Breast epithelium (tissue), 3 donors: ENCODE measurements around the gene MYO1D.

ENCODE experiments used
- POLR2A ChIP-seq: fragments of 450-650 bp; IDR thresholded peaks from one replicate; pipeline ENCODE4 v1.6.1; 2016; ENCODE audit warnings: antibody characterized with exemption, mild to moderate bottlenecking, moderate library complexity
- POLR2AphosphoS5 ChIP-seq, 3 donors: sonication (generic); formaldehyde crosslinking; IDR thresholded peaks; one replicate each; pipeline ENCODE4 v1.6.1; 2017; ENCODE audit warnings: antibody characterized with exemption in 3 of 3
- TF ChIP-seq, protein P1 (sequence below), 3 donors: fragments of 450-650 bp; IDR thresholded peaks; one replicate each; pipeline ENCODE4 v1.5.1; 2016 to 2017; ENCODE audit warnings: antibody characterized with exemption in 3 of 3, mild to moderate bottlenecking in 3 of 3, moderate library complexity in 3 of 3

- no peak for TF ChIP-seq POLR2A
- TF ChIP-seq, protein P1, sequence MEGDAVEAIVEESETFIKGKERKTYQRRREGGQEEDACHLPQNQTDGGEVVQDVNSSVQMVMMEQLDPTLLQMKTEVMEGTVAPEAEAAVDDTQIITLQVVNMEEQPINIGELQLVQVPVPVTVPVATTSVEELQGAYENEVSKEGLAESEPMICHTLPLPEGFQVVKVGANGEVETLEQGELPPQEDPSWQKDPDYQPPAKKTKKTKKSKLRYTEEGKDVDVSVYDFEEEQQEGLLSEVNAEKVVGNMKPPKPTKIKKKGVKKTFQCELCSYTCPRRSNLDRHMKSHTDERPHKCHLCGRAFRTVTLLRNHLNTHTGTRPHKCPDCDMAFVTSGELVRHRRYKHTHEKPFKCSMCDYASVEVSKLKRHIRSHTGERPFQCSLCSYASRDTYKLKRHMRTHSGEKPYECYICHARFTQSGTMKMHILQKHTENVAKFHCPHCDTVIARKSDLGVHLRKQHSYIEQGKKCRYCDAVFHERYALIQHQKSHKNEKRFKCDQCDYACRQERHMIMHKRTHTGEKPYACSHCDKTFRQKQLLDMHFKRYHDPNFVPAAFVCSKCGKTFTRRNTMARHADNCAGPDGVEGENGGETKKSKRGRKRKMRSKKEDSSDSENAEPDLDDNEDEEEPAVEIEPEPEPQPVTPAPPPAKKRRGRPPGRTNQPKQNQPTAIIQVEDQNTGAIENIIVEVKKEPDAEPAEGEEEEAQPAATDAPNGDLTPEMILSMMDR (IDR thresholded peaks at IDR 0.05): no peak
- TF ChIP-seq POLR2AphosphoS5 (IDR thresholded peaks at IDR 0.05): no peak
Measured at GRCh38 chr17:32854832-32855389, 22.0 kb downstream of the MYO1D start.
